NCI-H524 treated with DMSO at 0.1 percent for 48 hours (cell line): ENCODE results near the gene DNAJB11.
"Not testable (repeated sequence)": the region's sequence is repeated elsewhere in the genome, so short reads cannot be mapped to it uniquely, and the experiment has no call there.

Source experiments
- DNase-seq: peaks from one replicate; lab custom pipeline; 2025; lab: John Stamatoyannopoulos, UW

Gene DNAJB11

GRCh38 chr3:186552408-186553031 is 18.0 kb upstream of the DNAJB11 start:
- DNase-seq = no peak

- no peak for DNase-seq
Measured at GRCh38 chr3:186564586-186564985, 5.9 kb upstream of the DNAJB11 start.

GRCh38 chr3:186566772-186567071 is 3.8 kb upstream of the DNAJB11 start:
- DNase-seq = no peak

- peak; percentile 75 for DNase-seq
Measured at GRCh38 chr3:186567072-186567921, 3.2 kb upstream of the DNAJB11 start, which contains the start of gene TBCCD1. Gene TBCCD1, minus strand, starts transcription at chr3:186567339. Its CDS starts 3,010 bp downstream, at chr3:186564329.

GRCh38 chr3:186569361-186569760 is 1.2 kb upstream of the DNAJB11 start:
- not testable (repeated sequence) for DNase-seq

- no peak for DNase-seq
Measured at GRCh38 chr3:186569779-186570095, 783 bp upstream of the DNAJB11 start.

GRCh38 chr3:186570941-186571643 is 572 bp downstream of the DNAJB11 start:
- no peak for DNase-seq

GRCh38 chr3:186571644-186572013 is 1.1 kb downstream of the DNAJB11 start:
- no peak for DNase-seq

- no peak for DNase-seq
Measured at GRCh38 chr3:186577521-186577920, 7.0 kb downstream of the DNAJB11 start.

GRCh38 chr3:186580785-186581184 is 10.3 kb downstream of the DNAJB11 start:
- no peak for DNase-seq

GRCh38 chr3:186582541-186582940 is 12.0 kb downstream of the DNAJB11 start:
- DNase-seq = no peak

- no peak for DNase-seq
Measured at GRCh38 chr3:186583831-186584230, 13.3 kb downstream of the DNAJB11 start.

GRCh38 chr3:186586245-186586644 is 15.7 kb downstream of the DNAJB11 start:
- DNase-seq = not testable (repeated sequence)

GRCh38 chr3:186587183-186587582 is 16.7 kb downstream of the DNAJB11 start:
- no peak for DNase-seq

- no peak for DNase-seq
Measured at GRCh38 chr3:186588632-186589031, 18.1 kb downstream of the DNAJB11 start.

- DNase-seq = no peak
Measured at GRCh38 chr3:186589121-186589520, 18.6 kb downstream of the DNAJB11 start.

GRCh38 chr3:186589856-186590579 is 19.5 kb downstream of the DNAJB11 start:
- DNase-seq = no peak

- no peak for DNase-seq
Measured at GRCh38 chr3:186590580-186591295, 20.2 kb downstream of the DNAJB11 start.

GRCh38 chr3:186592682-186593081 is 22.2 kb downstream of the DNAJB11 start:
- DNase-seq = no peak

- no peak for DNase-seq
Measured at GRCh38 chr3:186593862-186594261, 23.3 kb downstream of the DNAJB11 start.

- DNase-seq = no peak
Measured at GRCh38 chr3:186594591-186595113, 24.1 kb downstream of the DNAJB11 start.
